GM23248 (cell line): ENCODE results near the gene GAK.
"Not testable (repeated sequence)": the region's sequence is repeated elsewhere in the genome, so short reads cannot be mapped to it uniquely, and the experiment has no call there.

Source experiments
- EZH2 ChIP-seq: fragments of 200-600 bp; sonication (generic); IDR thresholded peaks from 2 replicates; pipeline ENCODE4 v1.6.1; 2018; ENCODE audit warnings: antibody characterized with exemption, mild to moderate bottlenecking; ENCODE audit not compliant: insufficient read depth, poor library complexity, severe bottlenecking
- EZH2phosphoT487 ChIP-seq: fragments of 200-600 bp; sonication (generic); IDR thresholded peaks from 2 replicates; pipeline ENCODE4 v1.6.1; 2018; ENCODE audit warnings: antibody characterized with exemption, moderate library complexity, mild to moderate bottlenecking, low read depth; ENCODE audit not compliant: insufficient read depth

DNA sequence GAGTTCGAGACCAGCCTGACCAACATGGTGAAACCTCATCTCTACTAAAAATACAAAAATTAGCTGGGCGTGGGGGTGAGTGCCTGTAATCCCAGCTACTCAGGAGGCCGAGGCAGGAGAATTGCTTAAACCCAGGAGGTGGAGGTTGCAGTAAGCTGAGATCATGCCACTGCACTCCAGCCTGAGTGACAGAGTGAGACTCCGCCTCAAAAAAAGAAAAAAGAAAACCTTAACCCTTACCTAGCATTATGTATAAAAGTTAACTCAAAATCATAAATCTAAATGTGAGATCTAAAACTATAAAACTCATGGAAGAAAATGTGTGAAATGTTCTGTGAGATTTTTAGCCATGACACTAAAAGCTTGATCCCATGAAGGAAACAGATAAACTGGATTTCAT, 7.4 kb upstream of the GAK start:
- not testable (repeated sequence) for TF ChIP-seq EZH2, EZH2phosphoT487
